ENCODE measurements around the gene IFT81.
"Not testable (repeated sequence)": the region's sequence is repeated elsewhere in the genome, so short reads cannot be mapped to it uniquely, and the experiment has no call there.

IFT81 gene

GRCh38 chr12:110108309-110109036, 15.7 kb upstream of the IFT81 start:
- DNase-seq = no peak

GRCh38 chr12:110109037-110109836, 14.9 kb upstream of the IFT81 start:
- DNase-seq = no peak

- DNase-seq = no peak
These were observed 14.2 kb upstream of the IFT81 start for GRCh38 chr12:110109837-110110535.

- DNase-seq = no peak
These were observed 12.5 kb upstream of the IFT81 start for GRCh38 chr12:110111476-110112334.

GRCh38 chr12:110112335-110112660, 11.9 kb upstream of the IFT81 start:
- DNase-seq = no peak

- DNase-seq = no peak
These were observed 9.6 kb upstream of the IFT81 start for GRCh38 chr12:110114528-110114937.

GRCh38 chr12:110115675-110116074, 8.5 kb upstream of the IFT81 start:
- no peak for DNase-seq

- DNase-seq = no peak
These were observed 7.5 kb upstream of the IFT81 start for GRCh38 chr12:110116623-110117022.

- not testable (repeated sequence) for DNase-seq
These were observed 6.9 kb upstream of the IFT81 start for GRCh38 chr12:110117210-110117609.

- no peak for DNase-seq
These were observed 6.0 kb upstream of the IFT81 start for GRCh38 chr12:110117956-110118685.

- DNase-seq = no peak
These were observed 1.2 kb upstream of the IFT81 start for GRCh38 chr12:110122929-110123328.

- DNase-seq = no peak
These were observed 263 bp upstream of the IFT81 start for GRCh38 chr12:110123919-110124268.

- DNase-seq = no peak
These were observed 2.4 kb downstream of the IFT81 start for GRCh38 chr12:110126557-110126956.

GRCh38 chr12:110134691-110135411, 10.7 kb downstream of the IFT81 start:
- DNase-seq = no peak

GRCh38 chr12:110135806-110136205, 11.6 kb downstream of the IFT81 start:
- DNase-seq = no peak

GRCh38 chr12:110137786-110138185, 13.6 kb downstream of the IFT81 start:
- no peak for DNase-seq

- DNase-seq = peak in 1 of 2 donors; percentile 13
These were observed 17.2 kb downstream of the IFT81 start for GRCh38 chr12:110141389-110141788.

- DNase-seq = no peak
These were observed 22.8 kb downstream of the IFT81 start for GRCh38 chr12:110146986-110147385.

GRCh38 chr12:110149086-110149660, 25.0 kb downstream of the IFT81 start:
- peak; percentile 21 to 42 for DNase-seq

- no peak for DNase-seq
These were observed 32.6 kb downstream of the IFT81 start for GRCh38 chr12:110156766-110157165.

- no peak for DNase-seq
These were observed 33.4 kb downstream of the IFT81 start for GRCh38 chr12:110157539-110157938.
